COR-L47 (cell line): ENCODE measurements around the gene CD6.

Source experiments
- DNase-seq: peaks from one replicate; lab custom pipeline; 2025; lab: John Stamatoyannopoulos, UW

The CD6 gene

GRCh38 chr11:60984149-60984548 lies 12.7 kb downstream of the CD6 start:
- DNase-seq, result no peak

GRCh38 chr11:60984636-60985035 lies 13.2 kb downstream of the CD6 start:
- DNase-seq, result no peak

- DNase-seq, result no peak
Observed at GRCh38 chr11:60985501-60985900, 14.0 kb downstream of the CD6 start.

GRCh38 chr11:60985991-60986915 lies 14.8 kb downstream of the CD6 start:
- DNase-seq, result no peak

- DNase-seq, result no peak
Observed at GRCh38 chr11:60987577-60988277, 16.2 kb downstream of the CD6 start.

GRCh38 chr11:60988658-60989057 lies 17.2 kb downstream of the CD6 start:
- no peak for DNase-seq

GRCh38 chr11:60989093-60989650 lies 17.7 kb downstream of the CD6 start:
- DNase-seq, result no peak

- no peak for DNase-seq
Observed at GRCh38 chr11:60991457-60991856, 20.0 kb downstream of the CD6 start.

- DNase-seq, result no peak
Observed at GRCh38 chr11:60992842-60993409, 21.4 kb downstream of the CD6 start.

GRCh38 chr11:60993615-60994014 lies 22.1 kb downstream of the CD6 start:
- DNase-seq, result no peak

GRCh38 chr11:60994541-60995080 lies 23.1 kb downstream of the CD6 start:
- no peak for DNase-seq

- no peak for DNase-seq
Observed at GRCh38 chr11:60995798-60996197, 24.3 kb downstream of the CD6 start.

- DNase-seq, result no peak
Observed at GRCh38 chr11:60996381-60997138, 25.1 kb downstream of the CD6 start.

- no peak for DNase-seq
Observed at GRCh38 chr11:61000426-61000825, 28.9 kb downstream of the CD6 start.

GRCh38 chr11:61001931-61002330 lies 30.5 kb downstream of the CD6 start:
- DNase-seq, result no peak

GRCh38 chr11:61002598-61002997 lies 31.1 kb downstream of the CD6 start:
- no peak for DNase-seq

GRCh38 chr11:61004180-61004611 lies 32.7 kb downstream of the CD6 start:
- peak; percentile 62 for DNase-seq

GRCh38 chr11:61004761-61005181 lies 33.3 kb downstream of the CD6 start:
- no peak for DNase-seq

- DNase-seq, result no peak
Observed at GRCh38 chr11:61007383-61007955, 36.0 kb downstream of the CD6 start.

- no peak for DNase-seq
Observed at GRCh38 chr11:61007956-61008896, 36.7 kb downstream of the CD6 start.
